ENCODE results near the gene PEAK3.
A peak's percentile ranks its signal among the peaks of the same experiment; 100 is the strongest.

Gene PEAK3

GRCh38 chr19:2274185-2274711 is 7.7 kb downstream of the PEAK3 start:
- no peak for DNase-seq (ENCODE audit: low read depth)
- H3K4me3 ChIP-seq (ENCODE audit: low read depth, low read length) = peak overlapping the region; percentile 32
- no peak for TF ChIP-seq CTCF (IDR thresholded peaks at IDR 0.05; ENCODE audit: control insufficient read depth, extremely low read depth, insufficient read depth)

GRCh38 chr19:2273356-2274184 is 8.4 kb downstream of the PEAK3 start:
- H3K4me3 ChIP-seq (ENCODE audit: low read depth, low read length) = peak overlapping the region; percentile 45
- no peak for DNase-seq (ENCODE audit: low read depth)
- peak; percentile 93 for TF ChIP-seq CTCF (IDR thresholded peaks at IDR 0.05; ENCODE audit: control insufficient read depth, extremely low read depth, insufficient read depth)

- H3K4me3 ChIP-seq (ENCODE audit: low read depth, low read length) = peak overlapping the region; percentile 93
- no peak for DNase-seq (ENCODE audit: low read depth)
- TF ChIP-seq CTCF (IDR thresholded peaks at IDR 0.05; ENCODE audit: control insufficient read depth, extremely low read depth, insufficient read depth) = no peak
Measured at GRCh38 chr19:2271234-2272103, 10.5 kb downstream of the PEAK3 start.

GRCh38 chr19:2270423-2271233 is 11.3 kb downstream of the PEAK3 start:
- peak overlapping the region; percentile 93 for H3K4me3 ChIP-seq (ENCODE audit: low read depth, low read length)
- no peak for TF ChIP-seq CTCF (IDR thresholded peaks at IDR 0.05; ENCODE audit: control insufficient read depth, extremely low read depth, insufficient read depth)
- DNase-seq (ENCODE audit: low read depth) = no peak

GRCh38 chr19:2270157-2270422 is 11.9 kb downstream of the PEAK3 start:
- TF ChIP-seq CTCF (IDR thresholded peaks at IDR 0.05; ENCODE audit: control insufficient read depth, extremely low read depth, insufficient read depth) = no peak
- no peak for DNase-seq (ENCODE audit: low read depth)
- H3K4me3 ChIP-seq (ENCODE audit: low read depth, low read length) = peak overlapping the region; percentile 93

All from LNCaP clone FGC (cell line).